Measurements from ENCODE around the gene CCDC71. TPM values are rescaled to one million over a fixed set of nuclear protein-coding genes. Genes with fewer than 3 reads are reported as not detected.

The CCDC71 gene
- polyA plus RNA-seq, 3 donors: 8.0 to 18.7 (median 9.1) TPM

Other genes with a start within 250 kb of the CCDC71 start
- gene ARIH2, start 247.5 kb downstream of the CCDC71 start, polyA plus RNA-seq: 10 to 100 TPM; 24.7 to 49.6 (median 48.2) TPM
- gene P4HTM, start 176.1 kb downstream of the CCDC71 start, polyA plus RNA-seq: 10 to 100 TPM; 11.7 to 41.1 (median 20.2) TPM
- gene WDR6, start 158.9 kb downstream of the CCDC71 start, polyA plus RNA-seq: 10 to 100 TPM; 59.2 to 90.6 (median 69.6) TPM
- 10 to 100 TPM; 25.5 to 46.4 (median 25.9) TPM for gene DALRD3, start 147.8 kb downstream of the CCDC71 start, polyA plus RNA-seq
- 100 to 1,000 TPM in 2 of 3 donors, 10 to 100 TPM in 1; 38.6 to 163 (median 120) TPM for gene NDUFAF3, start 144.2 kb downstream of the CCDC71 start, polyA plus RNA-seq
- gene IMPDH2, start 136.9 kb downstream of the CCDC71 start, polyA plus RNA-seq: 100 to 1,000 TPM; 124 to 247 (median 150) TPM
- 10 to 100 TPM; 20.3 to 42.2 (median 22.0) TPM for gene QRICH1, start 72.3 kb downstream of the CCDC71 start, polyA plus RNA-seq
- 100 to 1,000 TPM; 169 to 228 (median 189) TPM for gene QARS1, start 61.6 kb downstream of the CCDC71 start, polyA plus RNA-seq
- gene USP19, start 45.5 kb downstream of the CCDC71 start, polyA plus RNA-seq: 10 to 100 TPM; 17.6 to 29.8 (median 19.3) TPM
- gene LAMB2, start 33.3 kb downstream of the CCDC71 start, polyA plus RNA-seq: 100 to 1,000 TPM in 2 of 3 donors, 10 to 100 TPM in 1; 90.5 to 300 (median 195) TPM
- gene KLHDC8B, start 5.3 kb upstream of the CCDC71 start, polyA plus RNA-seq: 10 to 100 TPM; 32.3 to 73.4 (median 43.5) TPM
- 1 to 10 TPM; 1.9 to 4.2 (median 3.9) TPM for gene C3orf62, start 110.9 kb upstream of the CCDC71 start, polyA plus RNA-seq
- gene USP4, start 173.7 kb upstream of the CCDC71 start, polyA plus RNA-seq: 10 to 100 TPM; 16.5 to 32.1 (median 30.4) TPM
- 1,000 to 10,000 TPM in 1 of 3 donors, 100 to 1,000 TPM in 2; 174 to 1,140 (median 788) TPM for gene GPX1, start 192.0 kb upstream of the CCDC71 start, polyA plus RNA-seq
- gene RHOA, start 245.6 kb upstream of the CCDC71 start, polyA plus RNA-seq: 100 to 1,000 TPM; 162 to 513 (median 415) TPM
- gene TCTA, start 246.1 kb upstream of the CCDC71 start, polyA plus RNA-seq: 10 to 100 TPM; 19.9 to 33.8 (median 31.2) TPM